Stimulated activated effector memory CD8-positive, alpha-beta T cell treated with anti-CD3 and anti-CD28 coated beads, Interleukin-12 subunit alpha, Interleukin-12 subunit beta, amount 100 ng/mL, for 72 hours (primary cell): ENCODE data around the gene PTGDS.

ENCODE experiments used
- ATAC-seq: fragments of 150-1000 bp; cut with Tn5 transposase; 2 replicates; pipeline ENCODE4 v1.10.0; 2021
- DNase-seq, 2 donors: peaks; one replicate each; pipeline ENCODE4 v3.0.0; 2021 to 2022; ENCODE audit warnings: low spot score in 2 of 2
- H3K27ac Mint-ChIP-seq: one replicate; pipeline ENCODE4 v1.8.0; 2022; ENCODE audit warnings: mild to moderate bottlenecking, mixed read lengths
- H3K36me3 Mint-ChIP-seq: one replicate; pipeline ENCODE4 v1.8.0; 2022; ENCODE audit warnings: mild to moderate bottlenecking, mixed read lengths
- H3K4me1 Mint-ChIP-seq: one replicate; pipeline ENCODE4 v1.8.0; 2022; ENCODE audit warnings: mixed read lengths
- H3K4me3 Mint-ChIP-seq: one replicate; pipeline ENCODE4 v1.8.0; 2022; ENCODE audit warnings: mild to moderate bottlenecking, mixed read lengths
- H3K9me3 Mint-ChIP-seq: one replicate; pipeline ENCODE4 v1.8.0; 2022; ENCODE audit warnings: mixed read lengths

PTGDS gene

DNA sequence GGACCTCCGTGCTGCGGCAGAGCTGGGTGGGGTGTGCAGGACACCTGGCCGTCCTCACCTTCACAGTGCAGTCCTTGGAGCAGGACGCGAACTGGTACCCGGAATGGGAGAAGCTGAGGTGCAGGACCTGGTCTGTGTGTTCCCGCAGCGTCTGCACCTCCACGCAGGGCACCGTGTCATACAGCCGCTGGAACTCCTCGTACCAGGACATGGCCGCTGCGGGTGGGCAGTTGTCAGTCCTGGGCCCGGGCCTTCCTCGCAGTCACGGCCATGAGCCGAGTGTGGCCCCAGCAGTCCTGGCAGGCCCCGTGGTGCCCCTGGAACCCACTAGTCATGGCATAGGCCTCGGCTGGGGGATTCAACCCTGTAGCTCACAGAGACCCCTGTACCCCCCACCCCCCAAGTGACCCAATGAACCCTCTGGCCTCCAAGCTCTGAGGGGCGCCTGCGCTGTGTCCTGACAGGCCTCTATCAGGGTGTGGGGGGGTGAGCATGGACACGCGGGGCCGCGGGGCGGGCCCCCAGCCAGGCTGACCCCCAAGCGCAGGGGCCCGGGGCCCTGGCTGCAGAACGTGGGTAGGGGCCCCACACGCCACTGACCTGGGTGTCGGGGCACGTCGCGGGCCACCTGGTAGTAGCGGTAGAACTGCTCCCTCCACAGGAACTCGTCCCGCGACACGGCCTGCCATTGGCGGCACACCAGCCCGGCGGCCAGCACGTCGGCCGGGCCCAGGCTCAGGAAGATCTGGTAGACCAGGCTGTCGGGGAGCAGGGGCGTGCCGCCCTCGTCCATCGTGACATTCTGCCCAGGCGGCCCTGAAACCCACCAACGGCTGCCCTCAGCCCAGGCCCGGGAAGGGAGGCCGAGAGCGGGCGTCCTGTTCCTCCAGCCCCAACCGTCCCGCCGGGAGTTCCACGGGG, 33.8 kb upstream of the PTGDS start:
- H3K36me3 Mint-ChIP-seq: peaks cover 63% of the 10 kb centered on the region
- no peaks in the 10 kb centered on the region for H3K9me3 Mint-ChIP-seq
- H3K4me3 Mint-ChIP-seq: peak overlapping the region; percentile 66
- peak overlapping the region; percentile 80 for H3K27ac Mint-ChIP-seq
- H3K4me1 Mint-ChIP-seq: peaks cover 26% of the 10 kb centered on the region
- DNase-seq: peak; percentile 50 to 79
- peak; percentile 51 for ATAC-seq

GRCh38 chr9:136944212-136944518, 33.1 kb upstream of the PTGDS start:
- H3K9me3 Mint-ChIP-seq: no peaks in the 10 kb centered on the region
- peaks cover 25% of the 10 kb centered on the region for H3K4me1 Mint-ChIP-seq
- H3K36me3 Mint-ChIP-seq: peaks cover 57% of the 10 kb centered on the region
- DNase-seq: no peak
- peak overlapping the region; percentile 66 for H3K4me3 Mint-ChIP-seq
- ATAC-seq: peak; percentile 60
- H3K27ac Mint-ChIP-seq: peak overlapping the region; percentile 80

DNA sequence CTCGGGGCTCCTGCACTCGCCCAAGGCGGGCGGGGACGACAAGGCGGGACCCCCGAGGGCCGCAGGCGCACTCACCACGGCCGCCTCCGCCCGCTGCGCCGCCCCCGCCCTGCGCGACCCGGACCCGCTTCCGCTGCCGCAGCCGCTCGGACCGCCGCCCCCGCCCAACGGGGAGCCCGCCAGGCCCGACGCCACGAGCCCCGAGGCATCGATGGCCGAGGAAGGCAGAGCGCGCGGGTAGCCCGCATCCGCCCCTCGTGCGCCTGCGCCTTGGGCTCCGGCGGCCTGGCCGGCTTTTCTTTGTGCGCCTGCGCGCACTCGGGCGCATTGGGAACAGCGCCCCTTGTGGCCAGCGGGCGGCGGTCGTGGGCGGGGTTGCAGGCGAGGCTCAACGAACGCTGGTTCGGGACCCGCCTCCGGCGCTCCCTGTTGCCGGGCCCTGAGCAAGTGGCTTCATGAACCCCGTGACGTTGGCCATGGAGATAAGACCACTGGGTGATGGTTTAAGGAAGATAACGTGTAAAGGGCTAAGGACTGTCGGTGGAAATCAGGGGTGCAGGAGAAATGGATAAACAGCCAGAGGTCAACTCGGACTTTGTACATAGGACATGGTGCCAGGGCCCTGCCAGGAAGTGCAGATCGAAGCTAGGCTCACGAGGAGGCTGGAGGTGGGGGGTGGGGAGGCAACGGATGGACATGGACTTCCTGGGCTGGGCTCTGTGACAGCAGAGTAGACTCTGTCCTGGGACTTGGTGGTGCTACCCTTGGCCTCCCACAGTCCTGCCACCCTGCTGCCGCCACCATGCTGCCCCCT, 32.6 kb upstream of the PTGDS start, which contains the start of the genes C8G and FBXW5:
C8G (plus strand) TSS at position 725 of the 814 bp plus-strand sequence; CDS start at position 803, 78 bp downstream.
FBXW5 (minus strand) TSS at position 220 of the 814 bp plus-strand sequence. CDS start 655 bp downstream, outside the sequence.
- H3K9me3 Mint-ChIP-seq: no peaks in the 10 kb centered on the region
- peaks cover 51% of the 10 kb centered on the region for H3K36me3 Mint-ChIP-seq
- H3K4me3 Mint-ChIP-seq: peak within 1 kb of the TSS; percentile 66
- peak; percentile 98 to 99 for DNase-seq
- H3K27ac Mint-ChIP-seq: peak within 1 kb of the TSS; percentile 87
- peaks cover 21% of the 10 kb centered on the region for H3K4me1 Mint-ChIP-seq
- peak; percentile 81 for ATAC-seq

DNA sequence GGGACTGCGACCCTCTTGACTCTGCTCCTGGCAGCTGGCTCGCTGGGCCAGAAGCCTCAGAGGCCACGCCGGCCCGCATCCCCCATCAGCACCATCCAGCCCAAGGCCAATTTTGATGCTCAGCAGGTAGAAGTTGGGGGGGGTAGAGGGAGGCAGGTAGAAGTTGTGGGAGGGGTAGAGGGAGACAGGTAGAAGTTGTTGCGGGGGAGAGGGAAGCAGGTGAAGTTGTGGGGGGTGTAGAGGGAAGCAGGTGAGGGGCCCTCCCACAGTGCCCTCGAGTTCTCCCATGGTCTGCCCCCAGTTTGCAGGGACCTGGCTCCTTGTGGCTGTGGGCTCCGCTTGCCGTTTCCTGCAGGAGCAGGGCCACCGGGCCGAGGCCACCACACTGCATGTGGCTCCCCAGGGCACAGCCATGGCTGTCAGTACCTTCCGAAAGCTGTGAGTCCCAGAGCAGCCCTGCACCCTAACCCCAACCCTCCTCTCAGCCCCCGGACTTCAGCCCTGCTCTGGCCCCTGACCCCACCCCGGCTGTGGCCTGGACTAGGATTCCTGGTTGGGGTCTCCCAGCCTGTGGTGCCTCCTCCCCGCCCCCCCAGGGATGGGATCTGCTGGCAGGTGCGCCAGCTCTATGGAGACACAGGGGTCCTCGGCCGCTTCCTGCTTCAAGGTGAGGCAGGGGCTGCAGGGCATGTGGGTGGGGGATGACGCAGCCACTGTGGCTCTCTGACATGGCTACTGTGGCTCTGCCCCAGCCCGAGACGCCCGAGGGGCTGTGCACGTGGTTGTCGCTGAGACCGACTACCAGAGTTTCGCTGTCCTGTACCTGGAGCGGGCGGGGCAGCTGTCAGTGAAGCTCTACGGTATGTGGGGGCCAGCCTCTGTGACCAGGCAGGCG, 31.7 kb upstream of the PTGDS start:
- ATAC-seq (no peak), DNase-seq (no peak)
- Mint-ChIP-seq H3K4me1 (peaks cover 28% of the 10 kb centered on the region), H3K4me3 (peak overlapping the region; percentile 66), H3K9me3 (no peaks in the 10 kb centered on the region), H3K36me3 (peaks cover 42% of the 10 kb centered on the region), H3K27ac (no peak overlapping the region)

GRCh38 chr9:136946228-136947027, 30.9 kb upstream of the PTGDS start:
- Mint-ChIP-seq H3K4me3 (no peak overlapping the region), H3K9me3 (no peaks in the 10 kb centered on the region), H3K4me1 (peaks cover 28% of the 10 kb centered on the region), H3K27ac (no peak overlapping the region), H3K36me3 (peaks cover 34% of the 10 kb centered on the region)
- ATAC-seq (no peak), DNase-seq (no peak)

GRCh38 chr9:136947028-136947891, 30.0 kb upstream of the PTGDS start:
- H3K4me3 Mint-ChIP-seq: no peak overlapping the region
- DNase-seq (no peak), ATAC-seq (no peak)
- no peak overlapping the region for H3K27ac Mint-ChIP-seq
- H3K36me3 Mint-ChIP-seq: peaks cover 26% of the 10 kb centered on the region
- H3K9me3 Mint-ChIP-seq: no peaks in the 10 kb centered on the region
- H3K4me1 Mint-ChIP-seq: peaks cover 22% of the 10 kb centered on the region

- Mint-ChIP-seq H3K9me3 (no peaks in the 10 kb centered on the region), H3K36me3 (peaks cover 18% of the 10 kb centered on the region), H3K4me3 (peak overlapping the region; percentile 76), H3K27ac (peak overlapping the region; percentile 92), H3K4me1 (peaks cover 15% of the 10 kb centered on the region)
- ATAC-seq (no peak), DNase-seq (no peak)
Measured at GRCh38 chr9:136947955-136948510, 29.3 kb upstream of the PTGDS start.

GRCh38 chr9:136949239-136949816, 28.0 kb upstream of the PTGDS start:
- Mint-ChIP-seq H3K9me3 (no peaks in the 10 kb centered on the region), H3K36me3 (peaks cover 7% of the 10 kb centered on the region), H3K4me1 (peaks cover 12% of the 10 kb centered on the region), H3K27ac (peak overlapping the region; percentile 92), H3K4me3 (peak overlapping the region; percentile 76)
- no peak for ATAC-seq
- DNase-seq: no peak

- ATAC-seq (peak; percentile 95), DNase-seq (peak; percentile 88 to 99)
- Mint-ChIP-seq H3K27ac (peak overlapping the region; percentile 92), H3K4me3 (peak overlapping the region; percentile 76), H3K4me1 (peaks cover 13% of the 10 kb centered on the region), H3K36me3 (peaks cover 2% of the 10 kb centered on the region), H3K9me3 (no peaks in the 10 kb centered on the region)
Measured at GRCh38 chr9:136949817-136950655, 27.3 kb upstream of the PTGDS start.

GRCh38 chr9:136950656-136951276, 26.5 kb upstream of the PTGDS start:
- Mint-ChIP-seq H3K36me3 (no peaks in the 10 kb centered on the region), H3K27ac (peak overlapping the region; percentile 92)

GRCh38 chr9:136951541-136952320, 25.6 kb upstream of the PTGDS start, which contains the start of gene LCN12:
LCN12 (plus strand) TSS chr9:136952273; CDS start chr9:136952328, 55 bp downstream.
- DNase-seq (no peak), ATAC-seq (no peak)
- Mint-ChIP-seq H3K27ac (no peak within 1 kb of the TSS), H3K4me1 (peaks cover 25% of the 10 kb centered on the region), H3K9me3 (peaks cover 3% of the 10 kb centered on the region), H3K36me3 (no peaks in the 10 kb centered on the region), H3K4me3 (peak within 1 kb of the TSS; percentile 76)

More at GRCh38 chr9:136950656-136951276, 26.5 kb upstream of the PTGDS start:
- Mint-ChIP-seq H3K4me3 (peak overlapping the region; percentile 76), H3K9me3 (no peaks in the 10 kb centered on the region), H3K4me1 (peaks cover 18% of the 10 kb centered on the region)
- ATAC-seq: no peak
- no peak for DNase-seq
